H9 (cell line): ENCODE data around the gene AGPAT1. TPM values are rescaled to one million over a fixed set of nuclear protein-coding genes. Genes with fewer than 3 reads are reported as not detected.

Experiments
- DNase-seq: peaks from one replicate; pipeline ENCODE4 v3.0.0-alpha.2; 2017
- H2AFZ ChIP-seq: one replicate; pipeline ENCODE4 v1.6.1; 2013; ENCODE audit warnings: mild to moderate bottlenecking, low read length, control low read depth, moderate library complexity
- H2AK5ac ChIP-seq: 2 replicates; pipeline ENCODE4 v1.6.1; 2013; ENCODE audit warnings: low read length, control low read depth, mixed read lengths; ENCODE audit not compliant: insufficient read length
- H2BK120ac ChIP-seq: one replicate; pipeline ENCODE4 v1.6.1; 2013; ENCODE audit warnings: low read depth, mild to moderate bottlenecking, low read length, control low read depth, inconsistent platforms; ENCODE audit not compliant: poor library complexity, severe bottlenecking
- H2BK12ac ChIP-seq: 2 replicates; pipeline ENCODE4 v1.6.1; 2013; ENCODE audit warnings: low read length, control low read depth, mixed read lengths, low read depth; ENCODE audit not compliant: insufficient read length
- H2BK15ac ChIP-seq: 2 replicates; pipeline ENCODE4 v1.6.1; 2013; ENCODE audit warnings: low read depth, low read length, control low read depth
- H2BK20ac ChIP-seq: one replicate; pipeline ENCODE4 v1.6.1; 2013; ENCODE audit warnings: low read depth, mild to moderate bottlenecking, low read length, control low read depth, inconsistent platforms; ENCODE audit not compliant: poor library complexity, severe bottlenecking
- H2BK5ac ChIP-seq: 2 replicates; pipeline ENCODE4 v1.6.1; 2013; ENCODE audit warnings: low read length, control low read depth, mixed read lengths; ENCODE audit not compliant: insufficient read length
- H3K14ac ChIP-seq: 2 replicates; pipeline ENCODE4 v1.6.1; 2013; ENCODE audit warnings: low read length, control low read depth; ENCODE audit not compliant: insufficient read depth
- H3K18ac ChIP-seq: 2 replicates; pipeline ENCODE4 v1.6.1; 2013; ENCODE audit warnings: low read depth, mild to moderate bottlenecking, mixed read lengths, low read length, control low read depth; ENCODE audit not compliant: insufficient read length
- H3K23ac ChIP-seq: 2 replicates; pipeline ENCODE4 v1.6.1; 2013; ENCODE audit warnings: low read length, control low read depth, mixed read lengths, low read depth; ENCODE audit not compliant: insufficient read length
- H3K23me2 ChIP-seq: 2 replicates; pipeline ENCODE4 v1.6.1; 2013; ENCODE audit warnings: low read depth, mild to moderate bottlenecking, mixed read lengths, low read length, control low read depth; ENCODE audit not compliant: insufficient read length, poor library complexity, severe bottlenecking
- H3K27ac ChIP-seq: 2 replicates; pipeline ENCODE4 v1.5.1; 2013; ENCODE audit warnings: low read length, control low read depth, mixed read lengths, low read depth; ENCODE audit not compliant: insufficient read length
- H3K27me3 ChIP-seq: 2 replicates; pipeline ENCODE4 v1.6.1; 2013; ENCODE audit warnings: low read length, control low read depth, inconsistent platforms; ENCODE audit not compliant: insufficient read depth
- H3K4ac ChIP-seq: 2 replicates; pipeline ENCODE4 v1.6.1; 2013; ENCODE audit warnings: low read depth, mild to moderate bottlenecking, control low read depth, inconsistent platforms, low read length, moderate library complexity
- H3K4me1 ChIP-seq: 2 replicates; pipeline ENCODE4 v1.6.1; 2013; ENCODE audit warnings: low read length, control low read depth, inconsistent platforms; ENCODE audit not compliant: insufficient read depth
- H3K4me2 ChIP-seq: 2 replicates; pipeline ENCODE4 v1.6.1; 2013; ENCODE audit warnings: low read length, control low read depth, mixed read lengths; ENCODE audit not compliant: insufficient read length, insufficient read depth
- H3K56ac ChIP-seq: 2 replicates; pipeline ENCODE4 v1.6.1; 2013; ENCODE audit warnings: low read depth, mild to moderate bottlenecking, mixed read lengths, low read length, control low read depth; ENCODE audit not compliant: insufficient read length
- H3K79me1 ChIP-seq: 2 replicates; pipeline ENCODE4 v1.6.1; 2013; ENCODE audit warnings: low read depth, mild to moderate bottlenecking, moderate library complexity, low read length, control low read depth, inconsistent platforms; ENCODE audit not compliant: insufficient read depth, poor library complexity, severe bottlenecking
- H3K79me2 ChIP-seq: 2 replicates; pipeline ENCODE4 v1.6.1; 2013; ENCODE audit warnings: low read length, control low read depth, inconsistent platforms; ENCODE audit not compliant: insufficient read depth
- H3K9ac ChIP-seq: 2 replicates; pipeline ENCODE4 v1.6.1; 2013; ENCODE audit warnings: low read length, control low read depth, mixed read lengths; ENCODE audit not compliant: insufficient read length; ENCODE audit errors: extremely low read depth
- H3K9me3 ChIP-seq: one replicate; pipeline ENCODE4 v1.6.1; 2013; ENCODE audit warnings: low read depth, low read length, inconsistent platforms; ENCODE audit not compliant: control insufficient read depth
- H3T11ph ChIP-seq: one replicate; pipeline ENCODE4 v1.6.1; 2013; ENCODE audit warnings: mild to moderate bottlenecking, low read length, control low read depth, inconsistent platforms
- H4K20me1 ChIP-seq: one replicate; pipeline ENCODE4 v1.6.1; 2013; ENCODE audit not compliant: control insufficient read depth, insufficient read length, insufficient read depth
- H4K5ac ChIP-seq: 2 replicates; pipeline ENCODE4 v1.6.1; 2013; ENCODE audit warnings: low read depth, mild to moderate bottlenecking, mixed read lengths, low read length, control low read depth; ENCODE audit not compliant: insufficient read length
- H4K8ac ChIP-seq: replicated peaks from 2 replicates; pipeline ENCODE4 v1.6.1; 2013; ENCODE audit warnings: low read length, control low read depth, mixed read lengths, low read depth; ENCODE audit not compliant: insufficient read length
- H4K91ac ChIP-seq: 2 replicates; pipeline ENCODE4 v1.6.1; 2013; ENCODE audit warnings: low read depth, mild to moderate bottlenecking, moderate library complexity, mixed read lengths, low read length, control low read depth; ENCODE audit not compliant: insufficient read length
- H3K27ac Mint-ChIP-seq, 3 experiments: 2 replicates in 2 of 3; 3 replicates in 1 of 3; pipeline ENCODE4 v1.8.0; 2020 to 2021; ENCODE audit warnings: mixed read lengths in 3 of 3, mild to moderate bottlenecking in 1 of 3, moderate library complexity in 1 of 3
- H3K27me3 Mint-ChIP-seq: 2 replicates; pipeline ENCODE4 v1.8.0; 2021; ENCODE audit warnings: low read depth, mild to moderate bottlenecking, moderate library complexity, mixed read lengths
- H3K36me3 Mint-ChIP-seq, 3 experiments: 2 replicates in 2 of 3; 3 replicates in 1 of 3; pipeline ENCODE4 v1.8.0; 2020 to 2021; ENCODE audit warnings: low read depth in 3 of 3, mixed read lengths in 3 of 3; ENCODE audit not compliant: insufficient read depth in 1 of 3
- H3K4me1 Mint-ChIP-seq, 2 experiments: 2 replicates each; pipeline ENCODE4 v1.8.0; 2020; ENCODE audit warnings: mixed read lengths in 2 of 2
- H3K4me3 Mint-ChIP-seq, 2 experiments: 2 replicates in 1 of 2; 3 replicates in 1 of 2; pipeline ENCODE4 v1.8.0; 2020 to 2021; ENCODE audit warnings: mild to moderate bottlenecking in 2 of 2, mixed read lengths in 2 of 2, moderate library complexity in 1 of 2
- H3K9me3 Mint-ChIP-seq, 2 experiments: 2 replicates in 1 of 2; 3 replicates in 1 of 2; pipeline ENCODE4 v1.8.0; 2020; ENCODE audit warnings: mild to moderate bottlenecking in 2 of 2, mixed read lengths in 2 of 2, moderate library complexity in 1 of 2
- CTCF ChIP-seq: fragments of 200-600 bp; sonication (generic); conservative IDR thresholded peaks from 3 replicates; pipeline ENCODE4 v1.8.0; 2021; ENCODE audit warnings: antibody characterized with exemption, mild to moderate bottlenecking
- WGBS: extraction: QIAGEN DNeasy Blood & Tissue Kit; methylation state at CpG from one replicate; pipeline ENCODE4 v1.1.7; 2013; ENCODE audit warnings: missing lambda C conversion rate, low lambda C conversion rate, mixed read lengths; ENCODE audit not compliant: insufficient read length; ENCODE audit errors: extremely low coverage; 5-methylcytosine and 5-hydroxymethylcytosine counted together
- total RNA-seq: library from RNA; stranded (reverse); gene quantifications from 2 replicates; pipeline ENCODE4 v1.2.1, GENCODE V29; 2021

The AGPAT1 gene
- total RNA-seq, 1 experiment from 2014 or later = 89.5 TPM

- no peaks in the 10 kb centered on the region for H3K23me2 ChIP-seq
- no peak overlapping the region for H2BK5ac ChIP-seq
- Mint-ChIP-seq H3K27ac (no peak overlapping the region), H3K27me3 (no peaks in the 10 kb centered on the region; the same call in 1 of the 2 replicates), H3K9me3 (no peaks in the 10 kb centered on the region), H3K36me3 (peaks cover 46 to 81% (median 65%) of the 10 kb centered on the region in 3 experiments), H3K4me1 (peaks cover 3 to 23% of the 10 kb centered on the region in 2 experiments; a peak in 2 of 4 replicates), H3K4me3 (0 out of 5 replicates have a peak overlapping the region, but pooled peaks of 1 of the 2 experiments have one; percentile 14)
- peaks cover 2% of the 10 kb centered on the region for H4K20me1 ChIP-seq
- H2AFZ ChIP-seq = no peak overlapping the region
- no peak overlapping the region for H2BK15ac ChIP-seq
- H4K91ac ChIP-seq = no peak overlapping the region
- no peak overlapping the region for H3K23ac ChIP-seq
- no peak overlapping the region for H3K14ac ChIP-seq
- no peak overlapping the region for H2BK12ac ChIP-seq
- no peak overlapping the region for H4K5ac ChIP-seq
- H3K79me1 ChIP-seq = no peaks in the 10 kb centered on the region
- no peaks in the 10 kb centered on the region for H3K79me2 ChIP-seq
- no peaks in the 10 kb centered on the region for H3K27me3 ChIP-seq
- H3K4me2 ChIP-seq = no peak overlapping the region
- H2AK5ac ChIP-seq = no peak overlapping the region
- peak; percentile 91 for DNase-seq
- H3K4ac ChIP-seq = no peak overlapping the region
- no peak overlapping the region for H3K56ac ChIP-seq
- TF ChIP-seq CTCF = peak; percentile 57
- no peak overlapping the region for H3K27ac ChIP-seq
- WGBS = no CpG with 5 or more reads among the region's 30 CpGs
- H3T11ph ChIP-seq = no peak overlapping the region
- no peak overlapping the region for H3K18ac ChIP-seq
- H2BK120ac ChIP-seq = no peak overlapping the region
- H4K8ac ChIP-seq = no peak overlapping the region
- no peaks in the 10 kb centered on the region for H3K9me3 ChIP-seq
- no peaks in the 10 kb centered on the region for H3K4me1 ChIP-seq
- no peak overlapping the region for H3K9ac ChIP-seq
- no peak overlapping the region for H2BK20ac ChIP-seq
These were observed 9.3 kb downstream of the AGPAT1 start for GRCh38 chr6:32166411-32167061.
